ENCODE results near the gene SRPK1.
"Not testable (repeated sequence)": the region's sequence is repeated elsewhere in the genome, so short reads cannot be mapped to it uniquely, and the experiment has no call there.

Gene SRPK1

GRCh38 chr6:35940014-35940413, 19.1 kb upstream of the SRPK1 start:
- not testable (repeated sequence) for H3K14ac ChIP-seq (ENCODE audit: low read length); H3K27ac ChIP-seq (replicated peaks; ENCODE audit: low read length); H3K9ac ChIP-seq (ENCODE audit: low read depth, low read length, poor library complexity); H2BK5ac ChIP-seq (ENCODE audit: low read length); H3K4me3 ChIP-seq (ENCODE audit: low read length in 2 of 2); H3K4ac ChIP-seq (ENCODE audit: low read length); DNase-seq (ENCODE audit: low spot score); H2BK12ac ChIP-seq (ENCODE audit: low read length); H2BK120ac ChIP-seq (ENCODE audit: low read depth, low read length); H3K18ac ChIP-seq (ENCODE audit: low read length); H3K23ac ChIP-seq (ENCODE audit: low read depth, low read length, poor library complexity); H3K27me3 ChIP-seq (ENCODE audit: control insufficient read depth in 3 of 3, insufficient read depth in 3 of 3, low read depth in 1 of 3, low read length in 3 of 3); H4K91ac ChIP-seq (ENCODE audit: low read depth, low read length, poor library complexity); H3K4me2 ChIP-seq (ENCODE audit: insufficient read depth, low read length, poor library complexity, severe bottlenecking); H2AK5ac ChIP-seq (ENCODE audit: low read depth, low read length); H3K36me3 ChIP-seq (replicated peaks in 1 of 2; ENCODE audit: control insufficient read depth in 2 of 2, insufficient read depth in 2 of 2, low read length in 2 of 2); H3K9me3 ChIP-seq (replicated peaks in 1 of 2; ENCODE audit: control insufficient read depth in 2 of 2, insufficient read depth in 1 of 2, low read depth in 1 of 2, low read length in 2 of 2); H3K79me1 ChIP-seq (ENCODE audit: low read depth, low read length); H4K8ac ChIP-seq (ENCODE audit: low read depth, low read length); H2AFZ ChIP-seq (ENCODE audit: low read length); H3K4me1 ChIP-seq (ENCODE audit: control insufficient read depth in 2 of 2, insufficient read depth in 1 of 2, low read depth in 1 of 2, low read length in 2 of 2); H2BK15ac ChIP-seq (ENCODE audit: low read length)
- WGBS, 2 donors (ENCODE audit: extremely low coverage in 2 of 2, insufficient read length in 2 of 2, insufficient replicate concordance in 1 of 2) = no CpG with 5 or more reads among the region's 2 CpGs

DNA sequence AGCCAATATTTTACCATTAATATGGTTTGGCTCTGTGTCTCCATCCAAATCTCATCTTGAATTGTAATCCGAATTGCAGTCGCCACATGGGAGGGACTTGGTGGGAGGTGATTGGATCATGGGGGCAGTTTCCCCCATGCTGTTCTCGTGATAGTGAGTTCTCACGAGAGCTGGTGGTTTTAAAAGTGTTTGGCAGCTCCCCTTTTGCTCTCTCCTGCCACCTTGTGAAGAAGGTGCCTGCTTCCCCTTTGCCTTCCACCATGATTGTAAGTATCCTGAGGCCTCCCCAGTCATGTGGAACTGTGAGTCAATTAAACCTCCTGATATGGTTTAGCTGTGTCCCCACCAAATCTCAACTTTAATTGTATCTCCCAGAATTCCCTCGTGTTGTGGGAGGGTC, 18.4 kb upstream of the SRPK1 start:
- not testable (repeated sequence) for H2BK120ac ChIP-seq (ENCODE audit: low read depth, low read length); H3K27me3 ChIP-seq (ENCODE audit: control insufficient read depth in 3 of 3, insufficient read depth in 3 of 3, low read depth in 1 of 3, low read length in 3 of 3); H3K79me1 ChIP-seq (ENCODE audit: low read depth, low read length); H3K4ac ChIP-seq (ENCODE audit: low read length); H2AK5ac ChIP-seq (ENCODE audit: low read depth, low read length); H3K4me2 ChIP-seq (ENCODE audit: insufficient read depth, low read length, poor library complexity, severe bottlenecking); H3K14ac ChIP-seq (ENCODE audit: low read length); DNase-seq (ENCODE audit: low spot score); H3K23ac ChIP-seq (ENCODE audit: low read depth, low read length, poor library complexity); H3K27ac ChIP-seq (replicated peaks; ENCODE audit: low read length); H2BK15ac ChIP-seq (ENCODE audit: low read length); H3K9me3 ChIP-seq (replicated peaks in 1 of 2; ENCODE audit: control insufficient read depth in 2 of 2, insufficient read depth in 1 of 2, low read depth in 1 of 2, low read length in 2 of 2); H3K4me1 ChIP-seq (ENCODE audit: control insufficient read depth in 2 of 2, insufficient read depth in 1 of 2, low read depth in 1 of 2, low read length in 2 of 2); H3K36me3 ChIP-seq (replicated peaks in 1 of 2; ENCODE audit: control insufficient read depth in 2 of 2, insufficient read depth in 2 of 2, low read length in 2 of 2); H4K91ac ChIP-seq (ENCODE audit: low read depth, low read length, poor library complexity); H2BK12ac ChIP-seq (ENCODE audit: low read length); H3K18ac ChIP-seq (ENCODE audit: low read length); H2AFZ ChIP-seq (ENCODE audit: low read length); H3K9ac ChIP-seq (ENCODE audit: low read depth, low read length, poor library complexity); H3K4me3 ChIP-seq (ENCODE audit: low read length in 2 of 2); H2BK5ac ChIP-seq (ENCODE audit: low read length); H4K8ac ChIP-seq (ENCODE audit: low read depth, low read length)
- no CpG with 5 or more reads among the region's 5 CpGs for WGBS, 2 donors (ENCODE audit: extremely low coverage in 2 of 2, insufficient read length in 2 of 2, insufficient replicate concordance in 1 of 2)

DNA sequence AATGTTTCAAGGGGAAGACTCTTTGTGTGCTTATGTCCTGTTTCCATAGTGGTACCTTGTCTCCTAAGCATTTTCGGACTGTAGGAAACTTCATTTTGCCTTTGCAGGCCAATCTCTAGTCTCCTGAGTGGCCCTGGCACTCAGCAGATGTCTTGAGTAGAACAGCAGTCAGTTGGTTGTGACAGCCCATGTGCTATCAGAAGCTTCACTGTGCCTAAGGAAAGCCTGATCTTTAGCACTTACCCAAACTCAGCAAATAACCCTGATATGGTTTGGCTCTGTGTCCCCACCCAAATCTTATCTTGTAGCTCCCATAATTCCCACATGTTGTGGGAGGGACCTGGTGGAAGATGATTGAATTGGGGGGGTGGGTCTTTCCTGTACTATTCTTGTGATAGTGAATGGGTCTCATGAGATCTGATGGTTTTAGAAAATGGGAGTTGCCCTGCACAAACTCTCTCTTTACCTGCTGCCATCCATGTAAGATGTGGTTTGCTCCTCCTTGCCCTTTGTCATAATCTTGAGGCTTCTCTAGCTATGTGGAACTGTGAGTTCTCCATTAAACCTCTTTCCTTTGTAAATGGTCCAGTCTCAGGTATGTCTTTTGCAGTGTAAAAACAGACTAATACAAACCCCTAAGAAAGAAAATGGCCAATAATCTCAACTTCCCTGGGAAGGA, 15.9 kb upstream of the SRPK1 start:
- H3K4me2 ChIP-seq (ENCODE audit: insufficient read depth, low read length, poor library complexity, severe bottlenecking) = no peak overlapping the region
- no peak overlapping the region for H3K4me3 ChIP-seq (ENCODE audit: low read length in 2 of 2)
- H4K91ac ChIP-seq (ENCODE audit: low read depth, low read length, poor library complexity) = no peak overlapping the region
- H3K27me3 ChIP-seq (ENCODE audit: control insufficient read depth in 3 of 3, insufficient read depth in 3 of 3, low read depth in 1 of 3, low read length in 3 of 3) = peaks cover 0 to 12% (median 0%) of the 10 kb centered on the region in 3 experiments
- H3K79me1 ChIP-seq (ENCODE audit: low read depth, low read length) = no peaks in the 10 kb centered on the region
- H2AK5ac ChIP-seq (ENCODE audit: low read depth, low read length) = no peak overlapping the region
- H3K18ac ChIP-seq (ENCODE audit: low read length) = no peak overlapping the region
- no peak overlapping the region for H4K8ac ChIP-seq (ENCODE audit: low read depth, low read length)
- H2BK120ac ChIP-seq (ENCODE audit: low read depth, low read length) = no peak overlapping the region
- no peak overlapping the region for H3K27ac ChIP-seq (replicated peaks; ENCODE audit: low read length)
- H3K9ac ChIP-seq (ENCODE audit: low read depth, low read length, poor library complexity) = no peak overlapping the region
- H3K23ac ChIP-seq (ENCODE audit: low read depth, low read length, poor library complexity) = no peak overlapping the region
- no peaks in the 10 kb centered on the region for H3K36me3 ChIP-seq (replicated peaks in 1 of 2; ENCODE audit: control insufficient read depth in 2 of 2, insufficient read depth in 2 of 2, low read length in 2 of 2)
- no peak overlapping the region for H2BK5ac ChIP-seq (ENCODE audit: low read length)
- no peaks in the 10 kb centered on the region for H3K9me3 ChIP-seq (replicated peaks in 1 of 2; ENCODE audit: control insufficient read depth in 2 of 2, insufficient read depth in 1 of 2, low read depth in 1 of 2, low read length in 2 of 2)
- H2BK15ac ChIP-seq (ENCODE audit: low read length) = no peak overlapping the region
- no peak overlapping the region for H2AFZ ChIP-seq (ENCODE audit: low read length)
- no peak for DNase-seq (ENCODE audit: low spot score)
- WGBS, 2 donors (ENCODE audit: extremely low coverage in 2 of 2, insufficient read length in 2 of 2, insufficient replicate concordance in 1 of 2) = no CpG with 5 or more reads among the region's 1 CpG
- H3K14ac ChIP-seq (ENCODE audit: low read length) = no peak overlapping the region
- H2BK12ac ChIP-seq (ENCODE audit: low read length) = no peak overlapping the region
- H3K4ac ChIP-seq (ENCODE audit: low read length) = no peak overlapping the region
- H3K4me1 ChIP-seq (ENCODE audit: control insufficient read depth in 2 of 2, insufficient read depth in 1 of 2, low read depth in 1 of 2, low read length in 2 of 2) = no peaks in the 10 kb centered on the region

DNA sequence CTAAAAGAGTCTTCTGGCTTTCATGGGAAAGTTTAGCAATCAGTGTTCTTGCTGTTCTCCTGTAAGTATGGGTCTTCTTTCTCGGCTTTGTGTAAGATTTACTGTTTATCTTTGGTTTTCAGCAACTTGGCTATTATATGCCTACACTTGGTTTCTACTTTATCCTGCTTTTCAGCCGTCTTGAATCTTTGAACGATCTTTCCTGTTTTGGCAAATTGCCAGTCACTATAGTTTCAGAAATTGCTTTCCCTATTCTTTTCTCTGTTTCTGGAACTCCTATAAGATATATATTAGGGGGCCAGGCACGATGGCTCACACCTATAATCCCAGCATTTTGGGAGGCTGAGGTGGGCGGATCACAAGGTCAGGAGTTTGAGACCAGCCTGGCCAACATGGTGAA, 14.6 kb upstream of the SRPK1 start:
- no CpG with 5 or more reads among the region's 5 CpGs for WGBS, 2 donors (ENCODE audit: extremely low coverage in 2 of 2, insufficient read length in 2 of 2, insufficient replicate concordance in 1 of 2)
- no peak overlapping the region for H3K23ac ChIP-seq (ENCODE audit: low read depth, low read length, poor library complexity)
- H3K14ac ChIP-seq (ENCODE audit: low read length) = no peak overlapping the region
- H3K79me1 ChIP-seq (ENCODE audit: low read depth, low read length) = no peaks in the 10 kb centered on the region
- no peak for DNase-seq (ENCODE audit: low spot score)
- H3K4me2 ChIP-seq (ENCODE audit: insufficient read depth, low read length, poor library complexity, severe bottlenecking) = no peak overlapping the region
- H3K18ac ChIP-seq (ENCODE audit: low read length) = no peak overlapping the region
- H4K8ac ChIP-seq (ENCODE audit: low read depth, low read length) = no peak overlapping the region
- H2BK120ac ChIP-seq (ENCODE audit: low read depth, low read length) = no peak overlapping the region
- no peaks in the 10 kb centered on the region for H3K9me3 ChIP-seq (replicated peaks in 1 of 2; ENCODE audit: control insufficient read depth in 2 of 2, insufficient read depth in 1 of 2, low read depth in 1 of 2, low read length in 2 of 2)
- peaks cover 0 to 2% of the 10 kb centered on the region in 2 donors for H3K4me1 ChIP-seq (ENCODE audit: control insufficient read depth in 2 of 2, insufficient read depth in 1 of 2, low read depth in 1 of 2, low read length in 2 of 2)
- no peak overlapping the region for H2BK15ac ChIP-seq (ENCODE audit: low read length)
- no peak overlapping the region for H2AFZ ChIP-seq (ENCODE audit: low read length)
- H3K9ac ChIP-seq (ENCODE audit: low read depth, low read length, poor library complexity) = no peak overlapping the region
- H3K4me3 ChIP-seq (ENCODE audit: low read length in 2 of 2) = no peak overlapping the region
- H2BK12ac ChIP-seq (ENCODE audit: low read length) = no peak overlapping the region
- H3K36me3 ChIP-seq (replicated peaks in 1 of 2; ENCODE audit: control insufficient read depth in 2 of 2, insufficient read depth in 2 of 2, low read length in 2 of 2) = no peaks in the 10 kb centered on the region
- no peak overlapping the region for H2BK5ac ChIP-seq (ENCODE audit: low read length)
- peaks cover 0 to 12% (median 0%) of the 10 kb centered on the region in 3 experiments for H3K27me3 ChIP-seq (ENCODE audit: control insufficient read depth in 3 of 3, insufficient read depth in 3 of 3, low read depth in 1 of 3, low read length in 3 of 3)
- H3K4ac ChIP-seq (ENCODE audit: low read length) = no peak overlapping the region
- H3K27ac ChIP-seq (replicated peaks; ENCODE audit: low read length) = no peak overlapping the region
- no peak overlapping the region for H4K91ac ChIP-seq (ENCODE audit: low read depth, low read length, poor library complexity)
- H2AK5ac ChIP-seq (ENCODE audit: low read depth, low read length) = no peak overlapping the region

Measured in neuronal stem cell (in vitro differentiated cells).